Ishikawa (cell line): ENCODE measurements around the gene LRCOL1.

Source experiments
- CEBPB ChIP-seq: IDR thresholded peaks from 2 replicates; pipeline ENCODE4 v1.6.1; 2012
- CREB1 ChIP-seq: IDR thresholded peaks from 2 replicates; pipeline ENCODE4 v1.6.1; 2012; ENCODE audit warnings: low read depth
- EGR1 ChIP-seq: IDR thresholded peaks from 2 replicates; pipeline ENCODE4 v1.6.1; 2012
- EP300 ChIP-seq: IDR thresholded peaks from 2 replicates; pipeline ENCODE4 v1.6.1; 2012; ENCODE audit warnings: borderline replicate concordance
- FOXM1 ChIP-seq: IDR thresholded peaks from 2 replicates; pipeline ENCODE4 v1.6.1; 2012; ENCODE audit warnings: low read depth, borderline replicate concordance
- MAX ChIP-seq: IDR thresholded peaks from 2 replicates; pipeline ENCODE4 v1.6.1; 2012
- NFIC ChIP-seq: IDR thresholded peaks from 2 replicates; pipeline ENCODE4 v1.6.1; 2012
- RAD21 ChIP-seq: IDR thresholded peaks from 2 replicates; pipeline ENCODE4 v1.6.1; 2012; ENCODE audit warnings: low read depth
- REST ChIP-seq: IDR thresholded peaks from 2 replicates; pipeline ENCODE4 v1.6.1; 2012; ENCODE audit warnings: low read depth, mild to moderate bottlenecking
- TAF1 ChIP-seq: IDR thresholded peaks from 2 replicates; pipeline ENCODE4 v1.6.1; 2012; ENCODE audit warnings: low read depth, mild to moderate bottlenecking
- TCF12 ChIP-seq: IDR thresholded peaks from 2 replicates; pipeline ENCODE4 v1.6.1; 2012; ENCODE audit warnings: low read depth
- TEAD4 ChIP-seq: IDR thresholded peaks from 2 replicates; pipeline ENCODE4 v1.6.1; 2012
- USF1 ChIP-seq: IDR thresholded peaks from 2 replicates; pipeline ENCODE4 v1.6.1; 2012
- YY1 ChIP-seq: IDR thresholded peaks from 2 replicates; pipeline ENCODE4 v1.6.1; 2012; ENCODE audit warnings: low read depth
- ZBTB7A ChIP-seq: IDR thresholded peaks from 2 replicates; pipeline ENCODE4 v1.6.1; 2012; ENCODE audit warnings: low read depth

Gene LRCOL1

GRCh38 chr12:132608231-132609171 lies 1.9 kb downstream of the LRCOL1 start:
- TF ChIP-seq MAX, result no peak
- no peak for TF ChIP-seq REST
- TF ChIP-seq EP300, result no peak
- no peak for TF ChIP-seq EGR1
- TF ChIP-seq NFIC, result no peak
- TF ChIP-seq TEAD4, result no peak
- TF ChIP-seq FOXM1, result no peak
- no peak for TF ChIP-seq TAF1
- no peak for TF ChIP-seq ZBTB7A
- TF ChIP-seq USF1, result no peak
- no peak for TF ChIP-seq YY1
- TF ChIP-seq TCF12, result no peak
- TF ChIP-seq CREB1, result no peak
- no peak for TF ChIP-seq RAD21
- no peak for TF ChIP-seq CEBPB

GRCh38 chr12:132606927-132607326 lies 3.5 kb downstream of the LRCOL1 start:
- no peak for TF ChIP-seq EP300
- no peak for TF ChIP-seq NFIC
- no peak for TF ChIP-seq USF1
- no peak for TF ChIP-seq REST
- no peak for TF ChIP-seq EGR1
- no peak for TF ChIP-seq FOXM1
- no peak for TF ChIP-seq YY1
- no peak for TF ChIP-seq CREB1
- no peak for TF ChIP-seq TEAD4
- TF ChIP-seq TCF12, result no peak
- no peak for TF ChIP-seq RAD21
- no peak for TF ChIP-seq TAF1
- TF ChIP-seq MAX, result no peak
- TF ChIP-seq ZBTB7A, result no peak
- TF ChIP-seq CEBPB, result no peak

GRCh38 chr12:132606466-132606865 lies 3.9 kb downstream of the LRCOL1 start:
- TF ChIP-seq FOXM1 (no peak), NFIC (no peak)

GRCh38 chr12:132605892-132606291 lies 4.5 kb downstream of the LRCOL1 start:
- TF ChIP-seq TEAD4 (no peak), MAX (no peak), TCF12 (no peak), YY1 (no peak), RAD21 (no peak)

GRCh38 chr12:132604668-132605441 lies 5.5 kb downstream of the LRCOL1 start:
- TF ChIP-seq MAX (no peak), RAD21 (no peak)
